NCI-H526 (cell line): ENCODE results near the gene RPS3.
"Not testable (repeated sequence)": the region's sequence is repeated elsewhere in the genome, so short reads cannot be mapped to it uniquely, and the experiment has no call there.

Experiments
- DNase-seq, 2 experiments: peaks; one replicate each; lab custom pipeline; 2025; lab: John Stamatoyannopoulos, UW

The RPS3 gene

GRCh38 chr11:75399344-75400145 lies at the start of gene RPS3:
RPS3 (plus strand) TSS chr11:75399518; CDS start chr11:75399548, 30 bp downstream.
- peak; percentile 84 to 97 for DNase-seq

- no peak for DNase-seq
Observed at GRCh38 chr11:75349521-75350116, 49.7 kb upstream of the RPS3 start.

GRCh38 chr11:75350122-75350742 lies 49.1 kb upstream of the RPS3 start:
- no peak for DNase-seq

GRCh38 chr11:75350743-75351540 lies 48.4 kb upstream of the RPS3 start:
- DNase-seq, result peak; percentile 58 to 73

- DNase-seq, result no peak
Observed at GRCh38 chr11:75351541-75351790, 47.9 kb upstream of the RPS3 start, which contains the start of gene ARRB1. ARRB1 (minus strand) TSS chr11:75351661; CDS start chr11:75351607, 54 bp downstream.

GRCh38 chr11:75351791-75352587 lies 47.3 kb upstream of the RPS3 start:
- DNase-seq, result peak; percentile 18 to 73

- peak in 1 of 2 experiments; percentile 27 for DNase-seq
Observed at GRCh38 chr11:75352588-75353206, 46.6 kb upstream of the RPS3 start.

- DNase-seq, result no peak
Observed at GRCh38 chr11:75355051-75355450, 44.3 kb upstream of the RPS3 start.

GRCh38 chr11:75356613-75357012 lies 42.7 kb upstream of the RPS3 start:
- DNase-seq, result no peak

GRCh38 chr11:75362285-75362684 lies 37.0 kb upstream of the RPS3 start:
- not testable (repeated sequence) for DNase-seq

GRCh38 chr11:75365711-75366181 lies 33.6 kb upstream of the RPS3 start:
- no peak for DNase-seq

GRCh38 chr11:75366826-75367225 lies 32.5 kb upstream of the RPS3 start:
- DNase-seq, result not testable (repeated sequence)

- DNase-seq, result no peak
Observed at GRCh38 chr11:75369560-75370255, 29.6 kb upstream of the RPS3 start.

- DNase-seq, result peak; percentile 36 to 40
Observed at GRCh38 chr11:75371949-75372876, 27.1 kb upstream of the RPS3 start.

- no peak for DNase-seq
Observed at GRCh38 chr11:75373201-75373600, 26.1 kb upstream of the RPS3 start.

GRCh38 chr11:75374646-75375045 lies 24.7 kb upstream of the RPS3 start:
- no peak for DNase-seq

- no peak for DNase-seq
Observed at GRCh38 chr11:75375626-75376025, 23.7 kb upstream of the RPS3 start.

- DNase-seq, result no peak
Observed at GRCh38 chr11:75376175-75376574, 23.1 kb upstream of the RPS3 start.

- not testable (repeated sequence) for DNase-seq
Observed at GRCh38 chr11:75378776-75379175, 20.5 kb upstream of the RPS3 start.
